ENCODE results near the gene CYP4Z1.

DNA sequence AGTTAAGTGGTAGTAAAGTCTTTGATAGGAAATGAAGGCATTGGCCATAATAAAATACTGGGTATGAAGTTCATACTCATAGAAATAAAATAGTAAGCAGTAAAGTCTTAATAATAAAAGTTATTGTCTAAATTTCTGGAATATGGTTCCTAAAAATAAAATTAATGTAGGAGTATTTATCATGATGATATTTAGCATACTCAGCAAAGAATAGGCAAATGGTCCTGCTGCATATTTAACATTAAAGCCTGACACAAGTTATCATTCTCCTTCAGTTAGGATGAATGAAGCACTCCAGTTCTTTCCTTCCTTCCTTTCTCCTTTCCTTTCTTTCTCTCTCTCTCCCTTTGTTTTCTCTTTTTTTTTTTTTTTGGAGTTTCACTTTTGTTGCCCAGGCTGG, 97.5 kb downstream of the CYP4Z1 start:
- no peak for TF ChIP-seq POLR2AphosphoS5 (IDR thresholded peaks at IDR 0.05; ENCODE audit: low read depth, low read length)
- no peak for TF ChIP-seq TAF1 (IDR thresholded peaks at IDR 0.05; ENCODE audit: borderline replicate concordance, insufficient read depth, low read length)
- TF ChIP-seq, protein P1, sequence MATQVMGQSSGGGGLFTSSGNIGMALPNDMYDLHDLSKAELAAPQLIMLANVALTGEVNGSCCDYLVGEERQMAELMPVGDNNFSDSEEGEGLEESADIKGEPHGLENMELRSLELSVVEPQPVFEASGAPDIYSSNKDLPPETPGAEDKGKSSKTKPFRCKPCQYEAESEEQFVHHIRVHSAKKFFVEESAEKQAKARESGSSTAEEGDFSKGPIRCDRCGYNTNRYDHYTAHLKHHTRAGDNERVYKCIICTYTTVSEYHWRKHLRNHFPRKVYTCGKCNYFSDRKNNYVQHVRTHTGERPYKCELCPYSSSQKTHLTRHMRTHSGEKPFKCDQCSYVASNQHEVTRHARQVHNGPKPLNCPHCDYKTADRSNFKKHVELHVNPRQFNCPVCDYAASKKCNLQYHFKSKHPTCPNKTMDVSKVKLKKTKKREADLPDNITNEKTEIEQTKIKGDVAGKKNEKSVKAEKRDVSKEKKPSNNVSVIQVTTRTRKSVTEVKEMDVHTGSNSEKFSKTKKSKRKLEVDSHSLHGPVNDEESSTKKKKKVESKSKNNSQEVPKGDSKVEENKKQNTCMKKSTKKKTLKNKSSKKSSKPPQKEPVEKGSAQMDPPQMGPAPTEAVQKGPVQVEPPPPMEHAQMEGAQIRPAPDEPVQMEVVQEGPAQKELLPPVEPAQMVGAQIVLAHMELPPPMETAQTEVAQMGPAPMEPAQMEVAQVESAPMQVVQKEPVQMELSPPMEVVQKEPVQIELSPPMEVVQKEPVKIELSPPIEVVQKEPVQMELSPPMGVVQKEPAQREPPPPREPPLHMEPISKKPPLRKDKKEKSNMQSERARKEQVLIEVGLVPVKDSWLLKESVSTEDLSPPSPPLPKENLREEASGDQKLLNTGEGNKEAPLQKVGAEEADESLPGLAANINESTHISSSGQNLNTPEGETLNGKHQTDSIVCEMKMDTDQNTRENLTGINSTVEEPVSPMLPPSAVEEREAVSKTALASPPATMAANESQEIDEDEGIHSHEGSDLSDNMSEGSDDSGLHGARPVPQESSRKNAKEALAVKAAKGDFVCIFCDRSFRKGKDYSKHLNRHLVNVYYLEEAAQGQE (IDR thresholded peaks at IDR 0.05; ENCODE audit: insufficient read depth in 1 of 2, low read depth in 2 of 2, low read length in 2 of 2) = no peak
- no peak for TF ChIP-seq SIN3A (IDR thresholded peaks at IDR 0.05; ENCODE audit: borderline replicate concordance, insufficient read depth, low read length)
